SK-N-SH (cell line): ENCODE results near the gene PPP1R14C. TPM values are rescaled to one million over a fixed set of nuclear protein-coding genes. Genes with fewer than 3 reads are reported as not detected.

ENCODE experiments used
- CTCF ChIA-PET: fragments of 300-600, 350-600 bp; formaldehyde crosslinking; extraction: SDS; loops from one replicate; lab custom pipeline; 2021; lab: Yijun Ruan, JAX
- POLR2A ChIA-PET: fragments of 350-600 bp; sonication (Branson Sonifier 250); formaldehyde crosslinking; extraction: SDS; loops from one replicate; lab custom pipeline; 2020; ENCODE audit warnings: antibody characterized with exemption, inconsistent platforms; lab: Yijun Ruan, JAX
- DNase-seq: peaks from one replicate; pipeline ENCODE4 v3.0.0; 2012
- H2AFZ ChIP-seq: fragments of 200-600 bp; sonication (generic); 2 replicates; pipeline ENCODE4 v1.8.1; 2016; ENCODE audit warnings: antibody characterized with exemption, mild to moderate bottlenecking, low read depth
- H3F3A ChIP-seq: fragments of 200-600 bp; sonication (generic); replicated peaks from 2 replicates; pipeline ENCODE3; 2016; ENCODE audit warnings: antibody characterized with exemption, mild to moderate bottlenecking; ENCODE audit not compliant: insufficient read depth
- H3K27ac ChIP-seq, 2 experiments: fragments of 200-500 bp in 1 of 2; fragments of 200-600 bp in 1 of 2; sonication (Bioruptor generic) in 1 of 2; sonication (generic), shearing (Covaris generic) in 1 of 2; 2 replicates each; pipeline versions ENCODE4 v1.5.1 to v1.6.1; 2014 to 2016; ENCODE audit warnings: low read depth in 2 of 2, inconsistent platforms in 1 of 2, low read length in 1 of 2, mild to moderate bottlenecking in 1 of 2, mixed read lengths in 1 of 2
- H3K27me3 ChIP-seq: fragments of 200-600 bp; sonication (generic), shearing (Covaris generic); 2 replicates; pipeline ENCODE4 v1.6.1; 2016; ENCODE audit warnings: mixed run types; ENCODE audit not compliant: insufficient read depth
- H3K36me3 ChIP-seq, 2 experiments: fragments of 200-500 bp in 1 of 2; fragments of 200-600 bp in 1 of 2; sonication (Bioruptor generic) in 1 of 2; sonication (generic) in 1 of 2; replicated peaks in 1 of 2; 2 replicates each; pipeline versions ENCODE3 to v1.5.1; 2014 to 2016; ENCODE audit warnings: low read length in 1 of 2, mild to moderate bottlenecking in 1 of 2; ENCODE audit not compliant: insufficient read depth in 2 of 2, control insufficient read depth in 1 of 2
- H3K4me1 ChIP-seq, 2 experiments: fragments of 200-500 bp in 1 of 2; fragments of 200-600 bp in 1 of 2; sonication (Bioruptor generic) in 1 of 2; sonication (generic), shearing (Covaris generic) in 1 of 2; 2 replicates each; pipeline versions ENCODE4 v1.5.1 to v1.6.1; 2014 to 2016; ENCODE audit warnings: low read depth in 1 of 2, low read length in 1 of 2, mixed run types in 1 of 2; ENCODE audit not compliant: insufficient read depth in 2 of 2, control insufficient read depth in 1 of 2
- H3K4me2 ChIP-seq: fragments of 200-600 bp; sonication (generic), shearing (Covaris generic); 2 replicates; pipeline ENCODE4 v1.6.1; 2017; ENCODE audit warnings: mixed run types
- H3K4me3 ChIP-seq, 2 experiments: fragments of 200-500 bp in 1 of 2; fragments of 200-600 bp in 1 of 2; sonication (Bioruptor generic) in 1 of 2; sonication (generic), shearing (Covaris generic) in 1 of 2; 2 replicates each; pipeline versions ENCODE4 v1.5.1 to v1.8.1; 2014 to 2016; ENCODE audit warnings: low read depth in 2 of 2, inconsistent platforms in 1 of 2, low read length in 1 of 2, mild to moderate bottlenecking in 1 of 2, mixed read lengths in 1 of 2, moderate library complexity in 1 of 2
- H3K79me2 ChIP-seq: fragments of 200-600 bp; sonication (generic); 2 replicates; pipeline ENCODE4 v1.8.1; 2017; ENCODE audit warnings: mild to moderate bottlenecking; ENCODE audit not compliant: insufficient read depth
- H3K9ac ChIP-seq: fragments of 200-600 bp; sonication (generic); 2 replicates; pipeline ENCODE4 v1.6.1; 2017; ENCODE audit warnings: mixed run types
- H3K9me2 ChIP-seq: fragments of 200-600 bp; sonication (generic); 2 replicates; pipeline ENCODE4 v1.6.1; 2017; ENCODE audit warnings: mixed run types
- H3K9me3 ChIP-seq: fragments of 200-600 bp; sonication (generic); 2 replicates; pipeline ENCODE4 v1.6.1; 2017; ENCODE audit warnings: mixed run types, mild to moderate bottlenecking, moderate library complexity
- H4K20me1 ChIP-seq: fragments of 200-600 bp; sonication (generic); 2 replicates; pipeline ENCODE4 v1.6.1; 2017; ENCODE audit warnings: mild to moderate bottlenecking, mixed run types; ENCODE audit not compliant: insufficient read depth
- CHD2 ChIP-seq: fragments of 150-350 bp; IDR thresholded peaks from 2 replicates; pipeline ENCODE4 v1.6.1; 2018; ENCODE audit warnings: low read length; ENCODE audit not compliant: partially characterized antibody
- EP300 ChIP-seq, 2 experiments: IDR thresholded peaks; 2 replicates each; pipeline versions ENCODE4 v1.4.0 to v1.6.1; 2012; ENCODE audit warnings: borderline replicate concordance in 1 of 2, low read depth in 1 of 2, low read length in 1 of 2
- EZH2phosphoT487 ChIP-seq: fragments of 200-600 bp; sonication (generic); IDR thresholded peaks from 2 replicates; pipeline ENCODE4 v1.6.1; 2017; ENCODE audit warnings: low read depth, mixed run types, mild to moderate bottlenecking, antibody characterized with exemption, moderate library complexity, borderline replicate concordance
- FOSL2 ChIP-seq: IDR thresholded peaks from 2 replicates; pipeline ENCODE4 v1.4.0; 2012; ENCODE audit warnings: low read depth, mild to moderate bottlenecking, moderate library complexity, borderline replicate concordance
- FOXM1 ChIP-seq: IDR thresholded peaks from 2 replicates; pipeline ENCODE4 v1.4.0; 2012; ENCODE audit warnings: low read depth, mild to moderate bottlenecking
- GABPA ChIP-seq: IDR thresholded peaks from 2 replicates; pipeline ENCODE4 v1.4.0; 2012; ENCODE audit warnings: low read depth, mild to moderate bottlenecking
- JUND ChIP-seq: IDR thresholded peaks from 2 replicates; pipeline ENCODE4 v1.4.0; 2012
- MXI1 ChIP-seq: IDR thresholded peaks from 2 replicates; pipeline ENCODE4 v1.6.1; 2012; ENCODE audit warnings: mild to moderate bottlenecking, low read depth, low read length, improper control_type of control experiment
- NRF1 ChIP-seq: IDR thresholded peaks from 2 replicates; pipeline ENCODE4 v1.6.1; 2012; ENCODE audit warnings: low read depth, mild to moderate bottlenecking, low read length
- RAD21 ChIP-seq: IDR thresholded peaks from 2 replicates; pipeline ENCODE4 v1.6.1; 2012; ENCODE audit warnings: mild to moderate bottlenecking, low read length
- RCOR1 ChIP-seq: fragments of 150-350 bp; IDR thresholded peaks from 2 replicates; pipeline ENCODE4 v1.6.1; 2017; ENCODE audit warnings: antibody characterized with exemption, low read length
- RXRA ChIP-seq: IDR thresholded peaks from 2 replicates; pipeline ENCODE4 v1.4.0; 2012; ENCODE audit warnings: low read depth, mild to moderate bottlenecking, borderline replicate concordance
- SIN3A ChIP-seq: IDR thresholded peaks from 2 replicates; pipeline ENCODE4 v1.6.1; 2012; ENCODE audit warnings: low read depth, mild to moderate bottlenecking, low read length, moderate library complexity, borderline replicate concordance
- TAF1 ChIP-seq: IDR thresholded peaks from 2 replicates; pipeline ENCODE4 v1.6.1; 2012; ENCODE audit warnings: low read depth, mild to moderate bottlenecking, low read length, moderate library complexity, borderline replicate concordance
- TCF12 ChIP-seq: IDR thresholded peaks from 2 replicates; pipeline ENCODE4 v1.4.0; 2012
- WGBS: methylation state at CpG from one replicate; pipeline ENCODE4 v1.1.6; 2017; ENCODE audit warnings: low lambda C conversion rate; 5-methylcytosine and 5-hydroxymethylcytosine counted together
- polyA plus RNA-seq, 3 experiments: library from polyadenylated mRNA; depleted of rRNA; stranded (reverse); fragments of >200 nt; gene quantifications; 2 replicates each; pipeline ENCODE4 v1.2.3, GENCODE V29; 2012
- TF ChIP-seq, protein P1 (sequence below): fragments of 200-600 bp; sonication (generic); IDR thresholded peaks from 2 replicates; pipeline ENCODE4 v1.6.1; 2017; ENCODE audit warnings: antibody characterized with exemption, mild to moderate bottlenecking, moderate library complexity
- TF ChIP-seq, protein P2 (sequence below): IDR thresholded peaks from 2 replicates; pipeline ENCODE4 v1.4.0; 2012; ENCODE audit warnings: low read depth, borderline replicate concordance
- TF ChIP-seq, protein P3 (sequence below): fragments of 150-350 bp; IDR thresholded peaks from 2 replicates; pipeline ENCODE4 v1.6.1; 2017; ENCODE audit warnings: antibody characterized with exemption, low read length, low read depth, borderline replicate concordance
- TF ChIP-seq, protein P4 (sequence below): fragments of 150-350 bp; IDR thresholded peaks from 2 replicates; pipeline ENCODE4 v1.6.1; 2016; ENCODE audit warnings: mild to moderate bottlenecking, low read depth, low read length
- TF ChIP-seq, protein P5 (sequence below): IDR thresholded peaks from 2 replicates; pipeline ENCODE4 v1.4.0; 2012; ENCODE audit warnings: low read depth

Gene PPP1R14C
- polyA plus RNA-seq, 1 of the 3 experiments (the other 2 are of a cell fraction), result not detected

DNA sequence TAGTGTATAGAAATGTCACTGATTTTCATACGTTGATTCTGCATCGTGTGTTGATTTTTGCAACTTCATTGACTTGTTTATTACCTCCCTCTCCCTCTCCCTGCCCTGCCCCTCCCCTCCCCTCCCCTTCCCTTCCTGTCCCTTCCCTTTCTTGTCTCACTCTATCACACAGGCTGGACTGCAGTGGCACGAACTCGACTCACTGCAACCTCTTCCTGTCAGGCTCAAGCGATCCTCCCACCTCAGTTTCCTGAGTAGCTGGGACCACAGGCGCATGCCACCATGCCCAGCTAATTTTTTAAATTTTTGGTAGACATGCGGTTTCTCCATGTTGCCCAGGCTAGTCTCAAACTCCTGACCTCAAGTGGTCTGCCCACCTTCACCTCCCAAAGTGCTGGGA is 19.2 kb upstream of the PPP1R14C start:
- H3K9me2 ChIP-seq, result no peaks in the 10 kb centered on the region
- H3K79me2 ChIP-seq, result no peaks in the 10 kb centered on the region
- POLR2A ChIA-PET, result no interaction called here
- TF ChIP-seq, protein P1, sequence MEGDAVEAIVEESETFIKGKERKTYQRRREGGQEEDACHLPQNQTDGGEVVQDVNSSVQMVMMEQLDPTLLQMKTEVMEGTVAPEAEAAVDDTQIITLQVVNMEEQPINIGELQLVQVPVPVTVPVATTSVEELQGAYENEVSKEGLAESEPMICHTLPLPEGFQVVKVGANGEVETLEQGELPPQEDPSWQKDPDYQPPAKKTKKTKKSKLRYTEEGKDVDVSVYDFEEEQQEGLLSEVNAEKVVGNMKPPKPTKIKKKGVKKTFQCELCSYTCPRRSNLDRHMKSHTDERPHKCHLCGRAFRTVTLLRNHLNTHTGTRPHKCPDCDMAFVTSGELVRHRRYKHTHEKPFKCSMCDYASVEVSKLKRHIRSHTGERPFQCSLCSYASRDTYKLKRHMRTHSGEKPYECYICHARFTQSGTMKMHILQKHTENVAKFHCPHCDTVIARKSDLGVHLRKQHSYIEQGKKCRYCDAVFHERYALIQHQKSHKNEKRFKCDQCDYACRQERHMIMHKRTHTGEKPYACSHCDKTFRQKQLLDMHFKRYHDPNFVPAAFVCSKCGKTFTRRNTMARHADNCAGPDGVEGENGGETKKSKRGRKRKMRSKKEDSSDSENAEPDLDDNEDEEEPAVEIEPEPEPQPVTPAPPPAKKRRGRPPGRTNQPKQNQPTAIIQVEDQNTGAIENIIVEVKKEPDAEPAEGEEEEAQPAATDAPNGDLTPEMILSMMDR, result no peak
- TF ChIP-seq TCF12 (no peak), JUND (no peak), NRF1 (no peak)
- TF ChIP-seq, protein P2, sequence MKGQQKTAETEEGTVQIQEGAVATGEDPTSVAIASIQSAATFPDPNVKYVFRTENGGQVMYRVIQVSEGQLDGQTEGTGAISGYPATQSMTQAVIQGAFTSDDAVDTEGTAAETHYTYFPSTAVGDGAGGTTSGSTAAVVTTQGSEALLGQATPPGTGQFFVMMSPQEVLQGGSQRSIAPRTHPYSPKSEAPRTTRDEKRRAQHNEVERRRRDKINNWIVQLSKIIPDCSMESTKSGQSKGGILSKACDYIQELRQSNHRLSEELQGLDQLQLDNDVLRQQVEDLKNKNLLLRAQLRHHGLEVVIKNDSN, result no peak
- TF ChIP-seq, all 33 proteins: peak for 0
- H4K20me1 ChIP-seq, result no peaks in the 10 kb centered on the region
- no peaks in the 10 kb centered on the region for H3K36me3 ChIP-seq
- H3F3A ChIP-seq, result no peaks in the 10 kb centered on the region
- H3K27ac ChIP-seq, result no peak overlapping the region
- 9% methylated on average over 7 of the region's 7 CpGs for WGBS
- no peak for DNase-seq
- no peaks in the 10 kb centered on the region for H3K9me3 ChIP-seq
- no peak overlapping the region for H2AFZ ChIP-seq
- no peak overlapping the region for H3K9ac ChIP-seq
- H3K4me2 ChIP-seq, result no peak overlapping the region
- peaks cover 12% of the 10 kb centered on the region; the same call in 1 of the 2 replicates for H3K27me3 ChIP-seq
- CTCF ChIA-PET, result no interaction called here
- H3K4me3 ChIP-seq, result no peak overlapping the region
- no peaks in the 10 kb centered on the region; a peak in 1 of 4 replicates for H3K4me1 ChIP-seq

DNA sequence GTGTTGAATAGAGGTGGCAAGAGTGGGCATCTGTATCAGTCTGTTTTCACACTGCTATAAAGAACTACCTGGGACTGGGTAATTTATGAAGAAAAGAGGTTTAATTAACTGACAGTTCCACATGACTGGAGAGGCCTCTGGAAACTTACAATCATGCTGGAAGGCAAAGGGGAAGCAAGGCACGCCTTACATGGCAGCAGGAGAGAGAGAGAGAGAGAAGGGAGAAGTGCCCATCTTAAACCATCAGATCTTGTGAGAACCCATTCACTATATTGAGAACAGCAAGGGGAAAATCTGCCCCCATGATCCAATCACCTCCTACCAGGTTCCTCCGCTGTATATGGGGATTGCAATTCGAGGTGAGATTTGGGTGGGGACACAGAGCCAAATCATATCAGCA is 18.6 kb upstream of the PPP1R14C start:
- H2AFZ ChIP-seq, result no peak overlapping the region
- H3K9me3 ChIP-seq, result no peaks in the 10 kb centered on the region
- H3K27me3 ChIP-seq, result peaks cover 7% of the 10 kb centered on the region; the same call in 1 of the 2 replicates
- H3K4me2 ChIP-seq, result no peak overlapping the region
- H3K27ac ChIP-seq, result no peak overlapping the region
- WGBS, result 18% methylated on average over 3 of the region's 3 CpGs
- no peaks in the 10 kb centered on the region for H3K36me3 ChIP-seq
- H3K4me1 ChIP-seq, result no peaks in the 10 kb centered on the region
- no peak overlapping the region for H3K4me3 ChIP-seq
- no peaks in the 10 kb centered on the region for H4K20me1 ChIP-seq
- H3F3A ChIP-seq, result no peaks in the 10 kb centered on the region
- TF ChIP-seq, protein P3, sequence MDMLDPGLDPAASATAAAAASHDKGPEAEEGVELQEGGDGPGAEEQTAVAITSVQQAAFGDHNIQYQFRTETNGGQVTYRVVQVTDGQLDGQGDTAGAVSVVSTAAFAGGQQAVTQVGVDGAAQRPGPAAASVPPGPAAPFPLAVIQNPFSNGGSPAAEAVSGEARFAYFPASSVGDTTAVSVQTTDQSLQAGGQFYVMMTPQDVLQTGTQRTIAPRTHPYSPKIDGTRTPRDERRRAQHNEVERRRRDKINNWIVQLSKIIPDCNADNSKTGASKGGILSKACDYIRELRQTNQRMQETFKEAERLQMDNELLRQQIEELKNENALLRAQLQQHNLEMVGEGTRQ, result no peak
- no peak for TF ChIP-seq NRF1
- no peak for TF ChIP-seq TCF12
- no peak for TF ChIP-seq TAF1
- TF ChIP-seq, protein P4, sequence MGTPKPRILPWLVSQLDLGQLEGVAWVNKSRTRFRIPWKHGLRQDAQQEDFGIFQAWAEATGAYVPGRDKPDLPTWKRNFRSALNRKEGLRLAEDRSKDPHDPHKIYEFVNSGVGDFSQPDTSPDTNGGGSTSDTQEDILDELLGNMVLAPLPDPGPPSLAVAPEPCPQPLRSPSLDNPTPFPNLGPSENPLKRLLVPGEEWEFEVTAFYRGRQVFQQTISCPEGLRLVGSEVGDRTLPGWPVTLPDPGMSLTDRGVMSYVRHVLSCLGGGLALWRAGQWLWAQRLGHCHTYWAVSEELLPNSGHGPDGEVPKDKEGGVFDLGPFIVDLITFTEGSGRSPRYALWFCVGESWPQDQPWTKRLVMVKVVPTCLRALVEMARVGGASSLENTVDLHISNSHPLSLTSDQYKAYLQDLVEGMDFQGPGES, result no peak
- TF ChIP-seq RAD21, result no peak
- no peak for TF ChIP-seq FOSL2
- TF ChIP-seq RCOR1, result no peak
- no peak for TF ChIP-seq CHD2
- TF ChIP-seq FOXM1, result no peak
- no peak for TF ChIP-seq RXRA
- TF ChIP-seq EZH2phosphoT487, result no peak
- no peak for TF ChIP-seq JUND
- no peak for TF ChIP-seq SIN3A
- no peak for TF ChIP-seq MXI1
- no peak for TF ChIP-seq GABPA
- TF ChIP-seq EP300 (IDR thresholded peaks at IDR 0.05; ENCODE audit: borderline replicate concordance in 1 of 2, low read depth in 1 of 2, low read length in 1 of 2), result no peak
- TF ChIP-seq, protein P5, sequence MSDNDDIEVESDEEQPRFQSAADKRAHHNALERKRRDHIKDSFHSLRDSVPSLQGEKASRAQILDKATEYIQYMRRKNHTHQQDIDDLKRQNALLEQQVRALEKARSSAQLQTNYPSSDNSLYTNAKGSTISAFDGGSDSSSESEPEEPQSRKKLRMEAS, result no peak
- H3K79me2 ChIP-seq, result no peaks in the 10 kb centered on the region
- CTCF ChIA-PET, result no interaction called here
- no peak overlapping the region for H3K9ac ChIP-seq
- no peak for DNase-seq
- POLR2A ChIA-PET, result no interaction called here
- no peaks in the 10 kb centered on the region for H3K9me2 ChIP-seq
